Stromal cell of bone marrow (primary cell): ENCODE data around the gene UBE2H.

ENCODE experiments used
- DNase-seq: peaks from one replicate; pipeline ENCODE4 v3.0.0-alpha.2; 2012; ENCODE audit warnings: low read depth

Gene UBE2H

GRCh38 chr7:129950191-129950932, 2.4 kb downstream of the UBE2H start:
- no peak for DNase-seq

- peak; percentile 70 for DNase-seq
Measured at GRCh38 chr7:129949292-129950133, 3.2 kb downstream of the UBE2H start.

- peak; percentile 88 for DNase-seq
Measured at GRCh38 chr7:129948877-129949291, 3.9 kb downstream of the UBE2H start.

- no peak for DNase-seq
Measured at GRCh38 chr7:129948338-129948737, 4.4 kb downstream of the UBE2H start.

GRCh38 chr7:129947701-129948100, 5.1 kb downstream of the UBE2H start:
- no peak for DNase-seq

- DNase-seq = no peak
Measured at GRCh38 chr7:129947049-129947448, 5.7 kb downstream of the UBE2H start.

GRCh38 chr7:129946282-129946681, 6.5 kb downstream of the UBE2H start:
- DNase-seq = no peak

GRCh38 chr7:129943352-129943751, 9.4 kb downstream of the UBE2H start:
- no peak for DNase-seq

- no peak for DNase-seq
Measured at GRCh38 chr7:129940329-129940728, 12.4 kb downstream of the UBE2H start.

- DNase-seq = no peak
Measured at GRCh38 chr7:129939881-129940280, 12.9 kb downstream of the UBE2H start.

GRCh38 chr7:129933627-129934026, 19.1 kb downstream of the UBE2H start:
- DNase-seq = no peak

GRCh38 chr7:129926618-129927017, 26.1 kb downstream of the UBE2H start:
- DNase-seq = no peak

- peak; percentile 21 for DNase-seq
Measured at GRCh38 chr7:129925416-129926002, 27.3 kb downstream of the UBE2H start.

GRCh38 chr7:129924602-129925001, 28.2 kb downstream of the UBE2H start:
- DNase-seq = no peak

GRCh38 chr7:129923709-129924108, 29.1 kb downstream of the UBE2H start:
- peak; percentile 88 for DNase-seq

- DNase-seq = no peak
Measured at GRCh38 chr7:129919492-129919891, 33.3 kb downstream of the UBE2H start.

- DNase-seq = no peak
Measured at GRCh38 chr7:129918922-129919321, 33.8 kb downstream of the UBE2H start.

- no peak for DNase-seq
Measured at GRCh38 chr7:129917934-129918333, 34.8 kb downstream of the UBE2H start.

GRCh38 chr7:129914536-129915272, 38.1 kb downstream of the UBE2H start:
- DNase-seq = no peak

GRCh38 chr7:129913428-129913827, 39.3 kb downstream of the UBE2H start:
- no peak for DNase-seq

- DNase-seq = no peak
Measured at GRCh38 chr7:129911790-129912189, 41.0 kb downstream of the UBE2H start.

GRCh38 chr7:129909669-129910068, 43.1 kb downstream of the UBE2H start:
- DNase-seq = no peak
